Activated B cell treated with CpG ODN at 0.5 μM for 24 hours (primary cell): ENCODE data around the gene UST. TPM values are rescaled to one million over a fixed set of nuclear protein-coding genes. Genes with fewer than 3 reads are reported as not detected.

Source experiments
- ATAC-seq: fragments of 200-7000 bp; cut with Tn5 transposase; one replicate; pipeline ENCODE4 v1.10.0; 2021; ENCODE audit warnings: low read depth, mild to moderate bottlenecking, moderate library complexity
- CTCF ChIA-PET: fragments of 350-600 bp; sonication (Branson Sonifier 250); formaldehyde crosslinking; loops from one replicate; lab custom pipeline; 2021; ENCODE audit warnings: antibody characterized with exemption; lab: Charles Lee
- POLR2A ChIA-PET: fragments of 350-600 bp; sonication (Branson Sonifier 250); formaldehyde crosslinking; loops from one replicate; lab custom pipeline; 2021; ENCODE audit warnings: antibody characterized with exemption; lab: Charles Lee
- DNase-seq: peaks from one replicate; pipeline ENCODE4 v3.0.0; 2022
- H3K27ac Mint-ChIP-seq: one replicate; pipeline ENCODE4 v1.8.0; 2020; ENCODE audit warnings: mixed read lengths
- H3K27me3 Mint-ChIP-seq: one replicate; pipeline ENCODE4 v1.8.0; 2021; ENCODE audit warnings: mixed read lengths
- H3K36me3 Mint-ChIP-seq: one replicate; pipeline ENCODE4 v1.8.0; 2021; ENCODE audit warnings: low read depth, mixed read lengths
- H3K4me1 Mint-ChIP-seq: one replicate; pipeline ENCODE4 v1.8.0; 2021; ENCODE audit warnings: mixed read lengths
- H3K4me3 Mint-ChIP-seq: one replicate; pipeline ENCODE4 v1.8.0; 2020; ENCODE audit warnings: mild to moderate bottlenecking, mixed read lengths
- H3K9me3 Mint-ChIP-seq: one replicate; pipeline ENCODE4 v1.8.0; 2020; ENCODE audit warnings: mixed read lengths
- CTCF ChIP-seq: fragments of 200-600 bp; IDR thresholded peaks from one replicate; pipeline ENCODE4 v1.8.0; 2022; ENCODE audit warnings: antibody characterized with exemption, mild to moderate bottlenecking
- intact Hi-C: fragments of 100-400 bp; cut with micrococcal nuclease; formaldehyde crosslinking; loops from one replicate; pipeline ENCODE4 v1.15.1; 2024
- total RNA-seq: library from RNA; stranded (reverse); gene quantifications from 2 replicates; pipeline ENCODE4 v1.2.3, GENCODE V29; 2022

The UST gene
- total RNA-seq, 1 donor from 2014 or later: 18.1 TPM

- Mint-ChIP-seq H3K4me1 (peaks cover 59% of the 10 kb centered on the region), H3K4me3 (no peak overlapping the region), H3K27me3 (no peaks in the 10 kb centered on the region), H3K9me3 (no peaks in the 10 kb centered on the region), H3K36me3 (no peaks in the 10 kb centered on the region), H3K27ac (no peak overlapping the region)
- ATAC-seq (no peak), DNase-seq (no peak)
- POLR2A ChIA-PET: no interaction called here
- TF ChIP-seq CTCF: no peak
- intact Hi-C loops: no loop called here
- CTCF ChIA-PET: no interaction called here
Measured at GRCh38 chr6:148799647-148800046, 52.8 kb downstream of the UST start.

DNA sequence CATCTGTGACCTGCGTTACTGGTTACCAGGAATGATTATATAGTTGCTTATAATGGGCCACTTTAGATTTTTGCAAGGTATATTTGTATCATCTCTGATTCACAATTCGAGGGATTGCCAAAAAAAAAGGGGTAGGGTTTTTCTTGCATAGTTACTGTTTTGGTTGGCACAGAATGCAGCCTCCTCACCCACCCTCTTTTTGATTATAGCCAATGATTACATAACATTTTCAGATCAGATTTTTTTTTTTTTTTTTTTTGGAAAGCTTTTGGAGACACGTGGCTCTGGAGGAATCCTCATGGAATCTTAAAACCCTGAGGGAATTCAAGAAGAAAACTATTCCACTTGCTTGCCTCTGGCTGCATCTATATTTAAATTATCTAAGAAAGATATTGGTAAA is 53.7 kb downstream of the UST start:
- CTCF ChIA-PET: no interaction called here
- H3K4me1 Mint-ChIP-seq: peaks cover 61% of the 10 kb centered on the region
- no peak overlapping the region for H3K27ac Mint-ChIP-seq
- ATAC-seq: no peak
- no peaks in the 10 kb centered on the region for H3K9me3 Mint-ChIP-seq
- POLR2A ChIA-PET: interaction anchor here (0.5 to 0.7 kb wide), 7 partner anchors 9 to 491 kb away, joined by 3 to 13 read pairs (median 5); no protein-coding TSS in a partner anchor
- H3K36me3 Mint-ChIP-seq: no peaks in the 10 kb centered on the region
- DNase-seq: no peak
- H3K27me3 Mint-ChIP-seq: no peaks in the 10 kb centered on the region
- no peak overlapping the region for H3K4me3 Mint-ChIP-seq
- TF ChIP-seq CTCF: no peak
- intact Hi-C loops: no loop called here

DNA sequence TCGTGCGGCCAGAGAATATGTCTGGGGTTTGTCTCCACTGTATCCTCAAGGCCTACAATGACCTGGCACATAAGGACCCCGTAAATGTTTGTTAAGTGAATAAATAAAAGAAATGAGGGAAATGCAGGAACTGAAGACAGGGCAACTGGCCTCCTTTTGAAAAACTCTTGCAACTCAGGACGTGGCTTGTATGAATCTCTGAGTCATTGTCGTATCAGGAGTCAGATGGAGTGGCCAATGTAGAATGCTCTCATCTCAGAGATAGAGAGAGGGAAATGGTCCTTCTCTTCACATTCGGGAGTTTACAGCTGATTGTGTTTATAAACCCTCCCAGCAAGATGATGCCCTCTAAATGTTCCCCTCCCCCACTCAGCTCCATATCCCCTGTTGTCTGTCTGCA is 57.1 kb downstream of the UST start:
- no peaks in the 10 kb centered on the region for H3K36me3 Mint-ChIP-seq
- ATAC-seq (no peak), DNase-seq (no peak)
- POLR2A ChIA-PET: no interaction called here
- CTCF ChIA-PET: no interaction called here
- no peaks in the 10 kb centered on the region for H3K27me3 Mint-ChIP-seq
- no peak overlapping the region for H3K4me3 Mint-ChIP-seq
- intact Hi-C loops: loop anchor here (2.0 kb wide), 1 partner anchor 13 kb away; no protein-coding TSS in a partner anchor
- peaks cover 65% of the 10 kb centered on the region for H3K4me1 Mint-ChIP-seq
- H3K27ac Mint-ChIP-seq: no peak overlapping the region
- no peaks in the 10 kb centered on the region for H3K9me3 Mint-ChIP-seq
- no peak for TF ChIP-seq CTCF

DNA sequence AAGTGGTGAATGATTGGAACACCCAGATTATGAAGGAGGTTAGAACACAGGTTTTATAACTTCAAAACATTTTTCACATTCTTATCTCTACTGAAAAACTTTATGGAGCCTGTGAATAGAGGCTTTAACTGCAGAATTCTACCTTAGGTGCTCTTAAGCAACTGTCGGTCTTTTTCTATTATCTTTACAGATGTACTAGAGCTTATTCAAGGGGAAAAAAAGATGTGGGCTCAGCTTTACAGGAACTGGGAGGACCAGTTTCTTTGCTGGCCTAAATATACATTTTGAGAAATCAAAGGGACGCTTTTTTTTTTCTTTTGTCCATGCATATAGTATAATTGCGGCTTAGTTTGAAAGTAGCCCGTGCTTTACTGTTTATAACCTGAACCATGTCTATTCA is 58.9 kb downstream of the UST start:
- no peak for TF ChIP-seq CTCF
- H3K27ac Mint-ChIP-seq: no peak overlapping the region
- DNase-seq (no peak), ATAC-seq (no peak)
- H3K4me3 Mint-ChIP-seq: no peak overlapping the region
- peaks cover 52% of the 10 kb centered on the region for H3K4me1 Mint-ChIP-seq
- no peaks in the 10 kb centered on the region for H3K27me3 Mint-ChIP-seq
- H3K9me3 Mint-ChIP-seq: no peaks in the 10 kb centered on the region
- CTCF ChIA-PET: no interaction called here
- no peaks in the 10 kb centered on the region for H3K36me3 Mint-ChIP-seq
- intact Hi-C loops: no loop called here
- POLR2A ChIA-PET: no interaction called here

DNA sequence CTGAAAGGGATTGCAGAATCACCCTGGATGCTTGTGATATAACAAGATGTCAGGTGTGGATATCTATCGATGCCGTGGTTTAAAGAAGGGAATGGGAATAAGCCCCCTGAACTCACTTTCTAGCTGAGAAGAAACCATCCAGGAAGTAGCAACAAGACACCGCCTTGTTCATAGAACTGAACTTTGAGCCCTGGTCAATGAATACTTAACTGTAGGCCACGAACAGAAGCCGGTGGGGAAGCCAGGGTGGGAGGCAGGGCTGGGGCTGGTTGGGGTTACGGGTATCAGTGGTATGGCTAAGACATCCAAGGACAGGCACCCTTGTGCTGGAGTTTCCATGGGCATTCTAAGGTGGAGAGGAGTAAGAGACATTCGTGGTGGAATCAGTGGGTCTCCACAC is 61.0 kb downstream of the UST start:
- no peak overlapping the region for H3K27ac Mint-ChIP-seq
- no peaks in the 10 kb centered on the region for H3K27me3 Mint-ChIP-seq
- intact Hi-C loops: no loop called here
- POLR2A ChIA-PET: interaction anchor here (0.5 kb wide), 1 partner anchor 11 kb away, joined by 6 read pairs; no protein-coding TSS in a partner anchor
- no peaks in the 10 kb centered on the region for H3K9me3 Mint-ChIP-seq
- H3K36me3 Mint-ChIP-seq: no peaks in the 10 kb centered on the region
- CTCF ChIA-PET: no interaction called here
- no peak overlapping the region for H3K4me3 Mint-ChIP-seq
- no peak for TF ChIP-seq CTCF
- H3K4me1 Mint-ChIP-seq: peaks cover 37% of the 10 kb centered on the region
- DNase-seq: no peak
- no peak for ATAC-seq
